Vagina (tissue), 2 donors: ENCODE results near the gene FZR1. TPM values are rescaled to one million over a fixed set of nuclear protein-coding genes. Genes with fewer than 3 reads are reported as not detected.

Experiments
- DNase-seq, 2 donors: peaks; one replicate each; pipeline ENCODE4 v3.0.0-alpha.2; 2017; ENCODE audit errors: extremely low spot score in 2 of 2
- H3K27ac ChIP-seq: fragments of 200-600 bp; sonication (generic); one replicate; pipeline ENCODE4 v1.5.1; 2019
- H3K27me3 ChIP-seq: fragments of 200-600 bp; sonication (generic); one replicate; pipeline ENCODE4 v1.5.1; 2019
- H3K36me3 ChIP-seq, 2 donors: fragments of 200-600 bp; sonication (generic); one replicate each; pipeline ENCODE4 v1.5.1; 2017 to 2019
- H3K4me1 ChIP-seq: fragments of 200-600 bp; sonication (generic); one replicate; pipeline ENCODE4 v1.5.1; 2019
- H3K4me3 ChIP-seq, 2 donors: fragments of 200-600 bp; sonication (generic); 1 replicate in 1 of 2; 2 replicates in 1 of 2; pipeline ENCODE4 v1.5.1; 2016 to 2019
- H3K9me3 ChIP-seq: fragments of 200-600 bp; sonication (generic); one replicate; pipeline ENCODE4 v1.5.1; 2019
- CTCF ChIP-seq, 3 experiments: fragments of 450-650 bp in 2 of 3; fragments of 200-600 bp in 1 of 3; sonication (generic) in 1 of 3; IDR thresholded peaks; one replicate each; pipeline ENCODE4 v1.5.1; 2017 to 2019; ENCODE audit warnings: antibody characterized with exemption in 3 of 3, mild to moderate bottlenecking in 2 of 3, moderate library complexity in 2 of 3
- POLR2A ChIP-seq, 2 donors: fragments of 450-650 bp; IDR thresholded peaks; one replicate each; pipeline ENCODE4 v1.6.1; 2017; ENCODE audit warnings: antibody characterized with exemption in 2 of 2, mild to moderate bottlenecking in 2 of 2, moderate library complexity in 2 of 2
- POLR2AphosphoS5 ChIP-seq, 2 donors: sonication (generic); formaldehyde crosslinking; IDR thresholded peaks; one replicate each; pipeline ENCODE4 v1.9.0; 2017; ENCODE audit warnings: antibody characterized with exemption in 2 of 2, mild to moderate bottlenecking in 2 of 2, low read depth in 1 of 2; ENCODE audit not compliant: insufficient read depth in 1 of 2
- intact Hi-C: fragments of 100-400 bp; cut with DNase I; formaldehyde crosslinking; loops from one replicate; pipeline ENCODE4 v1.15.1; 2023
- total RNA-seq: library from RNA; depleted of rRNA; stranded (reverse); fragments of >200 nt; gene quantifications from one replicate; pipeline ENCODE4 v1.2.3, GENCODE V29; 2016

Gene FZR1
- total RNA-seq, 1 donor from 2014 or later, result 29.2 TPM

GRCh38 chr19:3524078-3524842, 18.1 kb downstream of the FZR1 start:
- TF ChIP-seq CTCF (IDR thresholded peaks at IDR 0.05), result no peak
- TF ChIP-seq POLR2AphosphoS5 (IDR thresholded peaks at IDR 0.05; ENCODE audit: insufficient read depth in 1 of 2, low read depth in 1 of 2), result no peak
- no peak for TF ChIP-seq POLR2A (IDR thresholded peaks at IDR 0.05)
- Histone ChIP-seq H3K4me3 (no peak overlapping the region), H3K36me3 (peaks cover 0 to 51% of the 10 kb centered on the region in 2 donors), H3K9me3 (no peaks in the 10 kb centered on the region), H3K4me1 (peaks cover 33% of the 10 kb centered on the region), H3K27me3 (no peaks in the 10 kb centered on the region), H3K27ac (no peak overlapping the region)
- no peak for DNase-seq
- intact Hi-C loops, result no loop called here

- Histone ChIP-seq H3K4me1 (peaks cover 25% of the 10 kb centered on the region), H3K27me3 (no peaks in the 10 kb centered on the region), H3K9me3 (no peaks in the 10 kb centered on the region), H3K4me3 (no peak overlapping the region), H3K36me3 (peaks cover 0 to 50% of the 10 kb centered on the region in 2 donors), H3K27ac (no peak overlapping the region)
- no peak for DNase-seq
- intact Hi-C loops, result no loop called here
- TF ChIP-seq POLR2A (IDR thresholded peaks at IDR 0.05) (no peak), CTCF (IDR thresholded peaks at IDR 0.05) (no peak), POLR2AphosphoS5 (IDR thresholded peaks at IDR 0.05; ENCODE audit: insufficient read depth in 1 of 2, low read depth in 1 of 2) (no peak)
Observed at GRCh38 chr19:3524904-3525451, 18.9 kb downstream of the FZR1 start.

- H3K27ac ChIP-seq, result no peak overlapping the region
- TF ChIP-seq POLR2A (IDR thresholded peaks at IDR 0.05), result no peak
- no peak for TF ChIP-seq POLR2AphosphoS5 (IDR thresholded peaks at IDR 0.05; ENCODE audit: insufficient read depth in 1 of 2, low read depth in 1 of 2)
- TF ChIP-seq CTCF (IDR thresholded peaks at IDR 0.05), result no peak
- H3K4me3 ChIP-seq, result no peak overlapping the region
- intact Hi-C loops, result no loop called here
- no peaks in the 10 kb centered on the region for H3K27me3 ChIP-seq
- DNase-seq, result no peak
- H3K9me3 ChIP-seq, result no peaks in the 10 kb centered on the region
- peaks cover 0 to 62% of the 10 kb centered on the region in 2 donors for H3K36me3 ChIP-seq
- peaks cover 10% of the 10 kb centered on the region for H3K4me1 ChIP-seq
Observed at GRCh38 chr19:3526507-3527237, 20.6 kb downstream of the FZR1 start.

- no peak overlapping the region for H3K27ac ChIP-seq
- no peak overlapping the region for H3K4me3 ChIP-seq
- DNase-seq, result no peak
- H3K27me3 ChIP-seq, result no peaks in the 10 kb centered on the region
- H3K36me3 ChIP-seq, result peaks cover 0 to 68% of the 10 kb centered on the region in 2 donors
- H3K4me1 ChIP-seq, result peaks cover 7% of the 10 kb centered on the region
- intact Hi-C loops, result no loop called here
- no peaks in the 10 kb centered on the region for H3K9me3 ChIP-seq
- TF ChIP-seq POLR2A (IDR thresholded peaks at IDR 0.05) (no peak), CTCF (IDR thresholded peaks at IDR 0.05) (no peak), POLR2AphosphoS5 (IDR thresholded peaks at IDR 0.05; ENCODE audit: insufficient read depth in 1 of 2, low read depth in 1 of 2) (no peak)
Observed at GRCh38 chr19:3527238-3527910, 21.3 kb downstream of the FZR1 start.
